Ishikawa (cell line): ENCODE measurements around the gene VEGFA.

Experiments
- CEBPB ChIP-seq: IDR thresholded peaks from 2 replicates; pipeline ENCODE4 v1.6.1; 2012
- CREB1 ChIP-seq: IDR thresholded peaks from 2 replicates; pipeline ENCODE4 v1.6.1; 2012; ENCODE audit warnings: low read depth
- EGR1 ChIP-seq: IDR thresholded peaks from 2 replicates; pipeline ENCODE4 v1.6.1; 2012
- EP300 ChIP-seq: IDR thresholded peaks from 2 replicates; pipeline ENCODE4 v1.6.1; 2012; ENCODE audit warnings: borderline replicate concordance
- FOXM1 ChIP-seq: IDR thresholded peaks from 2 replicates; pipeline ENCODE4 v1.6.1; 2012; ENCODE audit warnings: low read depth, borderline replicate concordance
- MAX ChIP-seq: IDR thresholded peaks from 2 replicates; pipeline ENCODE4 v1.6.1; 2012
- NFIC ChIP-seq: IDR thresholded peaks from 2 replicates; pipeline ENCODE4 v1.6.1; 2012
- RAD21 ChIP-seq: IDR thresholded peaks from 2 replicates; pipeline ENCODE4 v1.6.1; 2012; ENCODE audit warnings: low read depth
- REST ChIP-seq: IDR thresholded peaks from 2 replicates; pipeline ENCODE4 v1.6.1; 2012; ENCODE audit warnings: low read depth, mild to moderate bottlenecking
- TAF1 ChIP-seq: IDR thresholded peaks from 2 replicates; pipeline ENCODE4 v1.6.1; 2012; ENCODE audit warnings: low read depth, mild to moderate bottlenecking
- TCF12 ChIP-seq: IDR thresholded peaks from 2 replicates; pipeline ENCODE4 v1.6.1; 2012; ENCODE audit warnings: low read depth
- TEAD4 ChIP-seq: IDR thresholded peaks from 2 replicates; pipeline ENCODE4 v1.6.1; 2012
- USF1 ChIP-seq: IDR thresholded peaks from 2 replicates; pipeline ENCODE4 v1.6.1; 2012
- YY1 ChIP-seq: IDR thresholded peaks from 2 replicates; pipeline ENCODE4 v1.6.1; 2012; ENCODE audit warnings: low read depth
- ZBTB7A ChIP-seq: IDR thresholded peaks from 2 replicates; pipeline ENCODE4 v1.6.1; 2012; ENCODE audit warnings: low read depth

VEGFA gene

GRCh38 chr6:43753570-43754183 is 16.3 kb upstream of the VEGFA start:
- TF ChIP-seq MAX (no peak), TCF12 (no peak), ZBTB7A (no peak), EGR1 (no peak), EP300 (no peak), FOXM1 (no peak), RAD21 (no peak), NFIC (no peak), USF1 (no peak), YY1 (no peak), TEAD4 (no peak), CEBPB (no peak), REST (no peak), CREB1 (no peak), TAF1 (no peak)

GRCh38 chr6:43757966-43758616 is 11.9 kb upstream of the VEGFA start:
- TF ChIP-seq CREB1 (no peak), TAF1 (no peak), RAD21 (no peak)

GRCh38 chr6:43758617-43759050 is 11.4 kb upstream of the VEGFA start:
- TF ChIP-seq YY1 (no peak), TCF12 (no peak), TAF1 (no peak), USF1 (no peak), RAD21 (peak; percentile 64), CREB1 (no peak), REST (no peak), ZBTB7A (peak; percentile 96), TEAD4 (no peak)

GRCh38 chr6:43759136-43759906 is 10.7 kb upstream of the VEGFA start:
- TF ChIP-seq YY1, result no peak
- no peak for TF ChIP-seq MAX
- no peak for TF ChIP-seq CEBPB
- TF ChIP-seq TCF12, result no peak
- no peak for TF ChIP-seq USF1
- TF ChIP-seq RAD21, result no peak

GRCh38 chr6:43759907-43760206 is 10.2 kb upstream of the VEGFA start:
- TF ChIP-seq EP300, result no peak
- no peak for TF ChIP-seq YY1
- TF ChIP-seq ZBTB7A, result no peak
- TF ChIP-seq EGR1, result no peak
- no peak for TF ChIP-seq USF1
- TF ChIP-seq FOXM1, result no peak
- TF ChIP-seq TAF1, result no peak
